Upper lobe of right lung (tissue), 1 donor: Measurements from ENCODE around the gene COA8. TPM values are rescaled to one million over a fixed set of nuclear protein-coding genes. Genes with fewer than 3 reads are reported as not detected.

Experiments
- ATAC-seq: fragments of 200-7000 bp; cut with Tn5 transposase; one replicate; pipeline ENCODE4 v1.9.1; 2020; ENCODE audit warnings: mild to moderate bottlenecking, moderate library complexity
- DNase-seq: peaks from one replicate; pipeline ENCODE4 v3.0.0-alpha.2; 2020
- H3K27ac ChIP-seq: fragments of 200-600 bp; one replicate; pipeline ENCODE4 v1.8.0; 2022
- H3K27me3 ChIP-seq: fragments of 200-600 bp; one replicate; pipeline ENCODE4 v1.8.0; 2022; ENCODE audit warnings: mild to moderate bottlenecking
- H3K36me3 ChIP-seq: fragments of 200-600 bp; one replicate; pipeline ENCODE4 v1.8.0; 2022
- H3K4me1 ChIP-seq: fragments of 200-600 bp; one replicate; pipeline ENCODE4 v1.8.0; 2022
- H3K4me3 ChIP-seq: fragments of 200-600 bp; one replicate; pipeline ENCODE4 v1.8.0; 2022; ENCODE audit warnings: mild to moderate bottlenecking
- H3K9me3 ChIP-seq: fragments of 200-600 bp; one replicate; pipeline ENCODE4 v1.8.0; 2022
- intact Hi-C: fragments of 100-400 bp; cut with DNase I; formaldehyde crosslinking; loops from one replicate; pipeline ENCODE4 v1.11.0; 2022
- total RNA-seq: library from RNA; stranded (reverse); fragmentation: NEBNext Ultra II Directional; extraction: Animal tissue kit (Norgen Biotek cat#: 25700); gene quantifications from one replicate; pipeline ENCODE4 v1.2.1, GENCODE V29; 2021
- TF ChIP-seq, protein P1 (sequence below): fragments of 200-600 bp; IDR thresholded peaks from one replicate; pipeline ENCODE4 v1.8.0; 2022; ENCODE audit warnings: antibody characterized with exemption
- donor health status: DM: no; HTN: yes; CAD: no; lungs with severe emphysema.

COA8 gene
- total RNA-seq, 1 donor from 2014 or later = 29.7 TPM

DNA sequence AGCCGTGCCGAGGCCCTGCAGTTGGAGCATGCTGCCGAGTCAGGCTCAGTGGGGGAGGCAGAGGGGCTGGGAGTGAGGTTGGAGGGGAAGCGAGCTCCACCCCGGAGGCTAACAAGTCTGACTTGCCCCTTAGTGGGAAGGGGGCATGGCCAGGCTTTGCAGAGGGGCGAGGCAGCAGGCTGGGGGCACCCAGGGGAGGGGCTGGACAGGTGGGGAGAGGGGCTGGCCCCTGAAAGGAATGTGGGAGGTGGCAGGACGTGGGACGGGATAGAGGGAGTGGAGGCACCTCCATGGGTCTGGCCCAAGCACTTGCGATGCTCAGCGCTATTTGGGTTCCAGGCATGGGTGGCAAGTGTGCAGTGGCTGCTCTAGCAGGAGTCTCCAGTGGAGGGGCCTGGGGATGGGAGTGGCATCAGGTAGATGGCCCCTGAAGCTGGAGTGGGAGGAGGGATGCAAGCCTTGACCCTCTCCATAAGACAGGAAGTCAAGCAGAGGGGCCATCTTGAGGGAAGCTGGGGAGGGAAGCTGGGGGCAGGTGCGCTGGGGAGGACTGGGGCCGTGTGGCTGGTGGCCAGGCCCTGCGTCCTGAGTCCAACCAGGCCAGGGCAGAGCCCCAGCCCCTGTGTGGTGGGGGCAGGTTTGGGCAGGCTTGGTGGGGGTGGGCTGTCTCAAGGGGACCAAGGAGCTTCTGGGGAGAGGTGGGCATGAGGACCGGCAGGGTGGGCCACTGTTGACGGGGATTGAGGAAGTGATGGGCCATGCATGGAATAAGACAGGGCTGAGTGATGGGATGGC is 31.1 kb upstream of the COA8 start:
- TF ChIP-seq, protein P1, sequence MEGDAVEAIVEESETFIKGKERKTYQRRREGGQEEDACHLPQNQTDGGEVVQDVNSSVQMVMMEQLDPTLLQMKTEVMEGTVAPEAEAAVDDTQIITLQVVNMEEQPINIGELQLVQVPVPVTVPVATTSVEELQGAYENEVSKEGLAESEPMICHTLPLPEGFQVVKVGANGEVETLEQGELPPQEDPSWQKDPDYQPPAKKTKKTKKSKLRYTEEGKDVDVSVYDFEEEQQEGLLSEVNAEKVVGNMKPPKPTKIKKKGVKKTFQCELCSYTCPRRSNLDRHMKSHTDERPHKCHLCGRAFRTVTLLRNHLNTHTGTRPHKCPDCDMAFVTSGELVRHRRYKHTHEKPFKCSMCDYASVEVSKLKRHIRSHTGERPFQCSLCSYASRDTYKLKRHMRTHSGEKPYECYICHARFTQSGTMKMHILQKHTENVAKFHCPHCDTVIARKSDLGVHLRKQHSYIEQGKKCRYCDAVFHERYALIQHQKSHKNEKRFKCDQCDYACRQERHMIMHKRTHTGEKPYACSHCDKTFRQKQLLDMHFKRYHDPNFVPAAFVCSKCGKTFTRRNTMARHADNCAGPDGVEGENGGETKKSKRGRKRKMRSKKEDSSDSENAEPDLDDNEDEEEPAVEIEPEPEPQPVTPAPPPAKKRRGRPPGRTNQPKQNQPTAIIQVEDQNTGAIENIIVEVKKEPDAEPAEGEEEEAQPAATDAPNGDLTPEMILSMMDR = no peak
- Histone ChIP-seq H3K27me3 (no peaks in the 10 kb centered on the region), H3K36me3 (peaks cover 26% of the 10 kb centered on the region), H3K9me3 (no peaks in the 10 kb centered on the region), H3K4me3 (no peak overlapping the region), H3K27ac (no peak overlapping the region), H3K4me1 (peaks cover 27% of the 10 kb centered on the region)
- intact Hi-C loops = no loop called here
- ATAC-seq (no peak), DNase-seq (no peak)

DNA sequence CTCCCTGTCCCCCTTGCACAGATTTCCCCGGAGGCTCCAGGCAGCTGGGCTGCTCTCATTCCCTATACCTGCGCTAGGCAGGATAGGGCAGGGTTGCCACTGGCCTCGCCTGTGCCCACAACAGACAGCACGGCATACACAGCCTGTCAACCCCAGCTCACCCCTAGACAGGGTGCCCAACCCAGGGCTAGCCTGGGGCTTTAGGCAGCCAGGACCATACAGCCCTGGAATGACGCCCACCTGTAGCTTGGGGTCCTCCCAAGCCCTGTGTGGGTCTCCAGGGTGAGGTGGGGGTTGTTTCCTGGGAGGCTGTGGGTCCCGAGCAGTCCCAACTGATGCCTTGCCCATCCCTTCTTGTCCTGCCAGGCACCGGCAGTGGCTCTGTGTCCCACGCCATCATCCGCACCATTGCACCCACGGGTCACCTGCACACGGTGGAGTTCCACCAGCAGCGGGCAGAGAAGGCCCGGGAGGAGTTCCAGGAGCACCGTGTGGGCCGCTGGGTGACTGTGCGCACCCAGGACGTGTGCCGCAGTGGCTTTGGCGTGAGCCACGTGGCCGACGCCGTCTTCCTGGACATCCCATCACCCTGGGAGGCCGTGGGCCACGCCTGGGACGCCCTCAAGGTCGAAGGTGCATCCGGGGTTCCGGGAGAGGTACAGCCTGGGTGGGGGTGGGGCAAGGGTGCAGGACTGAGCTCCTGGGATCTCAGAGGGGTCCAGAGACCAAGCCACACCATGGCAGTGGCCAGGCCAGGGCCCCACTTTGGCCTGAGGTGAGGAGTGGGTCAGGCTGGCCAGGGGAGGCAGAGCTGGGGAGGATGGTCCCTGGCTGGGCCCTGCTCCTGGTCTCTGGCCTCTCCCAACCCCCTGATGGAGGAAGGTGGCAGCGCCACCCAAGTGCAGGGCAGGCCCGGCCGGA is 30.3 kb upstream of the COA8 start:
- Histone ChIP-seq H3K27ac (no peak overlapping the region), H3K4me1 (peaks cover 23% of the 10 kb centered on the region), H3K36me3 (peaks cover 26% of the 10 kb centered on the region), H3K27me3 (no peaks in the 10 kb centered on the region), H3K9me3 (no peaks in the 10 kb centered on the region), H3K4me3 (no peak overlapping the region)
- intact Hi-C loops = no loop called here
- TF ChIP-seq, protein P1 = no peak
- DNase-seq (no peak), ATAC-seq (no peak)

DNA sequence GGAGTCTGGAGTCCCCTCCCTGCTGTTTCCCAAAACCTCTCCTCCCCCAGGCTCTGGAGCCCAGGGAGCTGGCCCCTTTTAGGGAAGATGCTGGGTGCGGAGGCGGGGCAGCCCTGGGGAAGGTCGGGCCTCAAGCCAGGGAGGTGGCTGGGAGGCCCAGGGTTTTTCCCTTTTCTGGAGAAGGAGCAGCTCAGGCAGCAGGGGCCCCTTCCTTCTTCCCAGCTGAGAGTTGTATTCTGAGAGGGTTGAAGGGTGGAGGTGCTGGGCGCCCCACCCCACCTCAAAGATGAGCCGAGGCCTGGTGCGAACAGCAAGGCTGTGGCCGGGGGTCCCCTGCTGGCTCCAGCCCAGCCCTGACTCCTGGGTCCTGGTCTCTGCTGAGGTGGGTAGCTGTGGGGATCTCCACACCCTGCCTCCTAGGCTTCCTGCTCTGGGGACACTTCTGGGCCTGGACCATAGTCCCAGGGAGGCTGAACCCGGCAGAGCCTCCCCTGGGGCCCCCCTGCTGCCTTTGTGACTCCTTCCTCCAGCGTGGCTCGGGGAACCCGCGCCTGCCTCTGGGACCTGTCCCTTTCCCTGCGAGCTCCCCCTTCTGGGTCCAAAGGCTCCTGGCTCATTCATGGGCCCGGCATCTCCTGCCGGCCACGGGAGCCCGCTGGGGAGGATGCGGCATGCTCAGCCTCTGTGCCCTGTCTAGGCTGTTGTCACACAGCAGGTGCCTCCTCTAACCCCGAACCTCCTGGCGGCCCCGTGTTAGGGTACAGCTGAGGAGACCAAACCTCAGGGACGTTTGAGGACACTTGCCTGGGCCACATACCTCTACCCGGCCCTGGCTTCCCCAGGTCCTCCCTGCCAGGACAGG is 29.4 kb upstream of the COA8 start:
- Histone ChIP-seq H3K9me3 (no peaks in the 10 kb centered on the region), H3K27ac (no peak overlapping the region), H3K4me1 (peaks cover 15% of the 10 kb centered on the region), H3K4me3 (no peak overlapping the region), H3K36me3 (peaks cover 26% of the 10 kb centered on the region), H3K27me3 (no peaks in the 10 kb centered on the region)
- DNase-seq = no peak
- ATAC-seq = no peak
- TF ChIP-seq, protein P1 = no peak
- intact Hi-C loops = no loop called here

DNA sequence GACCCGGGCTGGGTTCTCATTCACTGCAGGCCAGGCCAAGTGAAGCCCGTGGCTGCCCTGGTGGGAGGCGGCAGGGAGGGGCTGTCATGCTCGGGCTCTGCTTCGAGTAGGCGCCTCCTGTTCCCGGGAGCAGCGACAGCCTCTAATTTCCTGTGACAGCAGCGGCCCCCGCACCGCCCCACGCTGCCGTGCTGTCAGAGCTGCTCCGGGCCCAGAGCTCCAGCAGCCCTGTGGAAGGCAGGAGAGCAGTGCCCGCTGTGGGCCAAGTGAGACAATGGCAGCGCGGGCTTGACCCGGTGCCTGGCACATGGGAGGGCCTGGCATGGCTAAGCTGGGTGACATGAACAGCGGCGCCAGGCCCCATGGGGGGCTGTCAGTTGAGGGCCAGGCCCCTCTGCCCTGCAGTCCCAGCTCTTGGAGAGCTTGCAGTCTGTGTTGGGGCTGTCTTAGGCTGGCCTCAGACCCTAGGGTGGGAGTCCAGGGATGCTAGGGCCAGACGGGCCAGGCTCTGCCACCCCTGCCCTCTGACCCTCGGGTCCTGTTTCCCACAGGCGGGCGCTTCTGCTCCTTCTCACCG is 28.7 kb upstream of the COA8 start:
- intact Hi-C loops = no loop called here
- ATAC-seq (no peak), DNase-seq (no peak)
- peaks cover 20% of the 10 kb centered on the region for H3K4me1 ChIP-seq
- H3K36me3 ChIP-seq = peaks cover 26% of the 10 kb centered on the region
- TF ChIP-seq, protein P1 = no peak
- H3K27ac ChIP-seq = no peak overlapping the region
- no peaks in the 10 kb centered on the region for H3K9me3 ChIP-seq
- H3K4me3 ChIP-seq = no peak overlapping the region
- H3K27me3 ChIP-seq = no peaks in the 10 kb centered on the region

DNA sequence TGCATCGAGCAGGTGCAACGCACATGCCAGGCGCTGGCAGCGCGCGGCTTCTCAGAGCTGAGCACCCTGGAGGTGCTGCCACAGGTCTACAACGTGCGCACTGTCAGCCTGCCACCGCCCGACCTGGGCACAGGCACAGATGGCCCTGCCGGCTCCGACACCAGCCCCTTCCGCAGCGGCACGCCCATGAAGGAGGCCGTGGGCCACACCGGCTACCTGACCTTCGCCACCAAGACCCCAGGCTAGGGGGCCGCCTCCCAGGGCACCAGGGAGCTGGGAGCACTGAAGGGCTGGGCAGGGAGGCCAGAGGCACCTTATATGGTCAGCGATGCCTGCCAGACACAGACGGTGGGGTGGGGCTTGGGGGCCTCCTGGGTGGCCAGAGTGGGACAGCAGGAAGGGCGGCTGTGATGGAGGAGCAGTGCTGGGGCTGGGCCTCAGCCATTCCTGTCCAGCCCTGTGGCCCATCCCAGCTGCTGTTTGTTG is 28.1 kb upstream of the COA8 start:
- Histone ChIP-seq H3K9me3 (no peaks in the 10 kb centered on the region), H3K27ac (no peak overlapping the region), H3K36me3 (peaks cover 26% of the 10 kb centered on the region), H3K27me3 (no peaks in the 10 kb centered on the region), H3K4me3 (no peak overlapping the region), H3K4me1 (peaks cover 21% of the 10 kb centered on the region)
- TF ChIP-seq, protein P1 = no peak
- intact Hi-C loops = no loop called here
- ATAC-seq (no peak), DNase-seq (no peak)
